HepG2 (cell line): ENCODE measurements around the gene APIP. TPM values are rescaled to one million over a fixed set of nuclear protein-coding genes. Genes with fewer than 3 reads are reported as not detected.

Experiments used
- ARNTL ChIP-seq: sonication (generic); formaldehyde crosslinking; IDR thresholded peaks from 2 replicates; pipeline ENCODE4 v1.4.0; 2020; ENCODE audit warnings: mild to moderate bottlenecking, missing genetic modification reagents
- HMG20B ChIP-seq: conservative IDR thresholded peaks from 2 replicates; pipeline ENCODE4 v1.6.1; 2016; ENCODE audit warnings: missing genetic modification reagents, missing compliant biosample characterization
- HOXD1 ChIP-seq: sonication (generic); formaldehyde crosslinking; IDR thresholded peaks from 2 replicates; pipeline ENCODE4 v1.5.0; 2020; ENCODE audit warnings: missing genetic modification reagents
- NFYB ChIP-seq: sonication (generic); formaldehyde crosslinking; IDR thresholded peaks from 2 replicates; pipeline ENCODE4 v1.4.0; 2020; ENCODE audit warnings: missing genetic modification reagents
- NR2F6 ChIP-seq, 2 experiments: IDR thresholded peaks; 2 replicates each; pipeline ENCODE4 v1.6.1; 2016; ENCODE audit warnings: antibody characterized with exemption in 1 of 2, mild to moderate bottlenecking in 1 of 2
- SP4 ChIP-seq: sonication (generic); formaldehyde crosslinking; IDR thresholded peaks from 2 replicates; pipeline ENCODE4 v1.8.1; 2023; ENCODE audit warnings: mild to moderate bottlenecking, missing genetic modification reagents
- YEATS2 ChIP-seq: sonication (generic); formaldehyde crosslinking; IDR thresholded peaks from 2 replicates; pipeline ENCODE4 v1.4.0; 2020; ENCODE audit warnings: missing genetic modification reagents, borderline replicate concordance
- ZNF263 ChIP-seq: sonication (generic); formaldehyde crosslinking; IDR thresholded peaks from 2 replicates; pipeline ENCODE4 v1.4.0; 2020; ENCODE audit warnings: missing genetic modification reagents
- ZNF331 ChIP-seq: sonication (generic); formaldehyde crosslinking; IDR thresholded peaks from 2 replicates; pipeline ENCODE4 v1.4.0; 2020; ENCODE audit warnings: missing genetic modification reagents
- ZNF549 ChIP-seq: sonication (generic); formaldehyde crosslinking; IDR thresholded peaks from 2 replicates; pipeline ENCODE4 v1.5.0; 2020; ENCODE audit warnings: missing genetic modification reagents
- ZNF552 ChIP-seq: sonication (generic); formaldehyde crosslinking; IDR thresholded peaks from 2 replicates; pipeline ENCODE4 v1.9.0; 2022; ENCODE audit warnings: missing genetic modification reagents, mild to moderate bottlenecking, borderline replicate concordance
- ZNF569 ChIP-seq: sonication (generic); formaldehyde crosslinking; IDR thresholded peaks from 2 replicates; pipeline ENCODE4 v1.5.0; 2020; ENCODE audit warnings: mild to moderate bottlenecking, missing genetic modification reagents, moderate library complexity, borderline replicate concordance
- ZNF607 ChIP-seq: sonication (generic); formaldehyde crosslinking; IDR thresholded peaks from 2 replicates; pipeline ENCODE4 v1.5.1; 2020; ENCODE audit warnings: missing genetic modification reagents, mild to moderate bottlenecking, borderline replicate concordance
- ZNF781 ChIP-seq: sonication (generic); formaldehyde crosslinking; IDR thresholded peaks from 2 replicates; pipeline ENCODE4 v1.5.1; 2020; ENCODE audit warnings: borderline replicate concordance, mild to moderate bottlenecking, missing genetic modification reagents; ENCODE audit errors: not compliant biosample characterization
- polyA plus RNA-seq, 8 experiments: library from polyadenylated mRNA; depleted of rRNA in 3 of 8; stranded (reverse) in 7 of 8; unstranded in 1 of 8; fragments of >200 nt; fragmentation: Illumina TruSeq in 4 of 8; extraction: Trizol in 4 of 8; gene quantifications; 2 replicates each; pipeline versions ENCODE4 v1.2.1 to v1.2.3, GENCODE V29; 2011 to 2016; ENCODE audit warnings: low read depth in 4 of 8, missing spikeins in 1 of 8, mixed read lengths in 1 of 8; ENCODE audit not compliant: insufficient read depth in 1 of 8
- total RNA-seq, 5 experiments: library from RNA; depleted of rRNA; stranded (reverse); fragments of >200 nt; fragmentation: Illumina TruSeq; extraction: Trizol; gene quantifications; 2 replicates each; pipeline ENCODE4 v1.2.3, GENCODE V29; 2016; ENCODE audit warnings: low read depth in 1 of 5
- TF ChIP-seq, protein P1 (sequence below), 2 experiments: IDR thresholded peaks; 2 replicates each; pipeline ENCODE4 v1.6.1; 2011 to 2012; ENCODE audit warnings: low read length in 2 of 2, borderline replicate concordance in 1 of 2, low read depth in 1 of 2, mild to moderate bottlenecking in 1 of 2, moderate library complexity in 1 of 2
- TF ChIP-seq, protein P2 (sequence below): sonication (generic); formaldehyde crosslinking; IDR thresholded peaks from 2 replicates; pipeline ENCODE4 v1.5.0; 2020; ENCODE audit warnings: mild to moderate bottlenecking, missing genetic modification reagents, borderline replicate concordance
- TF ChIP-seq, protein P3 (sequence below): sonication (generic); formaldehyde crosslinking; IDR thresholded peaks from 2 replicates; pipeline ENCODE4 v1.9.0; 2021; ENCODE audit warnings: missing genetic modification reagents, mild to moderate bottlenecking, borderline replicate concordance

Gene APIP
- total and polyA plus RNA-seq, 2 of the 13 experiments (the other 11 are each of a cell fraction or from before 2014, with no cell fraction given) = 16.9 to 31.0 TPM

DNA sequence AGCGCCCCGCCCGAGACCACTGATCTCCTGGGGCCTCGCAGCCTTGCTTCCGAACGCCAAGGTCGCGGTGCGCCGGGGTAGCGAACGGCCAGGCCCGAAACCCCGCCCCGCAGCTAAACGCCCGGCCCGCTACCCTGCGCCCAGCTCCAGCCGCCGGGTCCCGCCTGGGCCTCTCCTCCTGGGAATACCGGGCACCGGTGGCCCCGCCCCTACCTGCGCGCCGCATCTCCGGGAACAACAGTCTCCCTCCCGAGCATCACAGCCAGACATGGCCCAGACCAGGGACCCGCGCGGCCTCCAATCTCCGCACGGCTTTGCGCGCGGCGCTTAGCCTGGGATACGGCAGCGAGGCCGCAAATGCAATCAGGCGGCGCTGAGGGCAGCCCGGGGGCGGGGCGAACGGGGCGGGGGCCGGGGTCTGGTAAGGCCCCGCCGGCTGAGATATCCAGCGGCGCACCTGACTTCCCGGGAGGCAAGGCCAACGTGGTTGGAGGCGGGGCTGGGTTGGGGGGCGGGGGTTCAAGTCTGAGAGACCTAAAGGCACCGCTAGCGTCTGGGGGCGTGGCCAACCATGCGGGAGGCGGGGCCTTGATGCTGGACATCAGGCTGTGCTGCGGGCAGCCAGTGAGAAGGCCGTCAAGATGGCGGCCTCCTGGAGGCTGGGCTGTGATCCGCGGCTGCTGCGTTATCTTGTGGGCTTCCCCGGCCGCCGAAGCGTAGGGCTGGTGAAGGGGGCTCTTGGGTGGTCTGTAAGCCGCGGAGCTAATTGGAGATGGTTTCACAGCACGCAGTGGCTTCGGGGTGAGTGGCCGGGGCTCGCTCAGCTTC, at the start of gene APIP, which contains the start of gene PDHX (continued):
- TF ChIP-seq ZNF549 (CRISPR knock-in tag) (no peak), ZNF781 (CRISPR knock-in tag) (no peak), ZNF263 (no peak), ZNF607 (CRISPR knock-in tag) (peak; percentile 78; the same call in 1 of the 2 replicates), ZNF331 (peak; percentile 52; the same call in 1 of the 2 replicates), YEATS2 (peak; percentile 80), NFYB (CRISPR knock-in tag) (peak; percentile 39; the same call in 1 of the 2 replicates), NR2F6 (IDR thresholded peaks at IDR 0.05) (no peak), NR2F6 (CRISPR knock-in tag; IDR thresholded peaks at IDR 0.05) (peak; percentile 50; the same call in 1 of the 2 replicates), ZNF569 (CRISPR knock-in tag) (peak; percentile 29; the same call in 1 of the 2 replicates), HMG20B (CRISPR knock-in tag) (0 out of 2 replicates have a peak, but pooled peaks have one; percentile 35), SP4 (CRISPR knock-in tag) (peak; percentile 92), ARNTL (peak; percentile 33; the same call in 1 of the 2 replicates), ZNF552 (CRISPR knock-in tag) (0 out of 2 replicates have a peak, but pooled peaks have one; percentile 78), HOXD1 (peak; percentile 87; the same call in 1 of the 2 replicates)
- TF ChIP-seq, protein P1, sequence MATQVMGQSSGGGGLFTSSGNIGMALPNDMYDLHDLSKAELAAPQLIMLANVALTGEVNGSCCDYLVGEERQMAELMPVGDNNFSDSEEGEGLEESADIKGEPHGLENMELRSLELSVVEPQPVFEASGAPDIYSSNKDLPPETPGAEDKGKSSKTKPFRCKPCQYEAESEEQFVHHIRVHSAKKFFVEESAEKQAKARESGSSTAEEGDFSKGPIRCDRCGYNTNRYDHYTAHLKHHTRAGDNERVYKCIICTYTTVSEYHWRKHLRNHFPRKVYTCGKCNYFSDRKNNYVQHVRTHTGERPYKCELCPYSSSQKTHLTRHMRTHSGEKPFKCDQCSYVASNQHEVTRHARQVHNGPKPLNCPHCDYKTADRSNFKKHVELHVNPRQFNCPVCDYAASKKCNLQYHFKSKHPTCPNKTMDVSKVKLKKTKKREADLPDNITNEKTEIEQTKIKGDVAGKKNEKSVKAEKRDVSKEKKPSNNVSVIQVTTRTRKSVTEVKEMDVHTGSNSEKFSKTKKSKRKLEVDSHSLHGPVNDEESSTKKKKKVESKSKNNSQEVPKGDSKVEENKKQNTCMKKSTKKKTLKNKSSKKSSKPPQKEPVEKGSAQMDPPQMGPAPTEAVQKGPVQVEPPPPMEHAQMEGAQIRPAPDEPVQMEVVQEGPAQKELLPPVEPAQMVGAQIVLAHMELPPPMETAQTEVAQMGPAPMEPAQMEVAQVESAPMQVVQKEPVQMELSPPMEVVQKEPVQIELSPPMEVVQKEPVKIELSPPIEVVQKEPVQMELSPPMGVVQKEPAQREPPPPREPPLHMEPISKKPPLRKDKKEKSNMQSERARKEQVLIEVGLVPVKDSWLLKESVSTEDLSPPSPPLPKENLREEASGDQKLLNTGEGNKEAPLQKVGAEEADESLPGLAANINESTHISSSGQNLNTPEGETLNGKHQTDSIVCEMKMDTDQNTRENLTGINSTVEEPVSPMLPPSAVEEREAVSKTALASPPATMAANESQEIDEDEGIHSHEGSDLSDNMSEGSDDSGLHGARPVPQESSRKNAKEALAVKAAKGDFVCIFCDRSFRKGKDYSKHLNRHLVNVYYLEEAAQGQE (IDR thresholded peaks at IDR 0.05; ENCODE audit: borderline replicate concordance in 1 of 2, low read depth in 1 of 2, low read length in 2 of 2) = peak in 1 of 2 experiments; percentile 14; a peak in 1 of 4 replicates
- TF ChIP-seq, protein P2, sequence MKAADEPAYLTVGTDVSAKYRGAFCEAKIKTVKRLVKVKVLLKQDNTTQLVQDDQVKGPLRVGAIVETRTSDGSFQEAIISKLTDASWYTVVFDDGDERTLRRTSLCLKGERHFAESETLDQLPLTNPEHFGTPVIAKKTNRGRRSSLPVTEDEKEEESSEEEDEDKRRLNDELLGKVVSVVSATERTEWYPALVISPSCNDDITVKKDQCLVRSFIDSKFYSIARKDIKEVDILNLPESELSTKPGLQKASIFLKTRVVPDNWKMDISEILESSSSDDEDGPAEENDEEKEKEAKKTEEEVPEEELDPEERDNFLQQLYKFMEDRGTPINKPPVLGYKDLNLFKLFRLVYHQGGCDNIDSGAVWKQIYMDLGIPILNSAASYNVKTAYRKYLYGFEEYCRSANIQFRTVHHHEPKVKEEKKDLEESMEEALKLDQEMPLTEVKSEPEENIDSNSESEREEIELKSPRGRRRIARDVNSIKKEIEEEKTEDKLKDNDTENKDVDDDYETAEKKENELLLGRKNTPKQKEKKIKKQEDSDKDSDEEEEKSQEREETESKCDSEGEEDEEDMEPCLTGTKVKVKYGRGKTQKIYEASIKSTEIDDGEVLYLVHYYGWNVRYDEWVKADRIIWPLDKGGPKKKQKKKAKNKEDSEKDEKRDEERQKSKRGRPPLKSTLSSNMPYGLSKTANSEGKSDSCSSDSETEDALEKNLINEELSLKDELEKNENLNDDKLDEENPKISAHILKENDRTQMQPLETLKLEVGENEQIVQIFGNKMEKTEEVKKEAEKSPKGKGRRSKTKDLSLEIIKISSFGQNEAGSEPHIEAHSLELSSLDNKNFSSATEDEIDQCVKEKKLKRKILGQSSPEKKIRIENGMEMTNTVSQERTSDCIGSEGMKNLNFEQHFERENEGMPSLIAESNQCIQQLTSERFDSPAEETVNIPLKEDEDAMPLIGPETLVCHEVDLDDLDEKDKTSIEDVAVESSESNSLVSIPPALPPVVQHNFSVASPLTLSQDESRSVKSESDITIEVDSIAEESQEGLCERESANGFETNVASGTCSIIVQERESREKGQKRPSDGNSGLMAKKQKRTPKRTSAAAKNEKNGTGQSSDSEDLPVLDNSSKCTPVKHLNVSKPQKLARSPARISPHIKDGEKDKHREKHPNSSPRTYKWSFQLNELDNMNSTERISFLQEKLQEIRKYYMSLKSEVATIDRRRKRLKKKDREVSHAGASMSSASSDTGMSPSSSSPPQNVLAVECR (CRISPR knock-in tag) = peak; percentile 85; the same call in 1 of the 2 replicates
- TF ChIP-seq, protein P3, sequence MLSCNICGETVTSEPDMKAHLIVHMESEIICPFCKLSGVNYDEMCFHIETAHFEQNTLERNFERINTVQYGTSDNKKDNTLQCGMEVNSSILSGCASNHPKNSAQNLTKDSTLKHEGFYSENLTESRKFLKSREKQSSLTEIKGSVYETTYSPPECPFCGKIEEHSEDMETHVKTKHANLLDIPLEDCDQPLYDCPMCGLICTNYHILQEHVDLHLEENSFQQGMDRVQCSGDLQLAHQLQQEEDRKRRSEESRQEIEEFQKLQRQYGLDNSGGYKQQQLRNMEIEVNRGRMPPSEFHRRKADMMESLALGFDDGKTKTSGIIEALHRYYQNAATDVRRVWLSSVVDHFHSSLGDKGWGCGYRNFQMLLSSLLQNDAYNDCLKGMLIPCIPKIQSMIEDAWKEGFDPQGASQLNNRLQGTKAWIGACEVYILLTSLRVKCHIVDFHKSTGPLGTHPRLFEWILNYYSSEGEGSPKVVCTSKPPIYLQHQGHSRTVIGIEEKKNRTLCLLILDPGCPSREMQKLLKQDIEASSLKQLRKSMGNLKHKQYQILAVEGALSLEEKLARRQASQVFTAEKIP (CRISPR knock-in tag) = no peak
